GM12865 (cell line): Measurements from ENCODE around the gene FHL3.
"Not testable (repeated sequence)": the region's sequence is repeated elsewhere in the genome, so short reads cannot be mapped to it uniquely, and the experiment has no call there.

ENCODE experiments used
- DNase-seq: peaks from one replicate; pipeline ENCODE4 v3.0.0; 2010; ENCODE audit warnings: low read depth
- H3K4me3 ChIP-seq: 2 replicates; pipeline ENCODE4 v1.5.1; 2011; ENCODE audit warnings: mild to moderate bottlenecking, low read depth, low read length, control low read depth
- CTCF ChIP-seq: IDR thresholded peaks from 2 replicates; pipeline ENCODE4 v1.5.1; 2011; ENCODE audit warnings: low read length, control low read depth, low read depth, inconsistent platforms; ENCODE audit not compliant: insufficient read depth; ENCODE audit errors: missing control alignments

The FHL3 gene

GRCh38 chr1:37965301-37965700 lies 40.0 kb downstream of the FHL3 start:
- no peak overlapping the region for H3K4me3 ChIP-seq
- DNase-seq = no peak
- TF ChIP-seq CTCF = no peak

GRCh38 chr1:37964106-37964505 lies 41.2 kb downstream of the FHL3 start:
- not testable (repeated sequence) for DNase-seq, H3K4me3 ChIP-seq

- DNase-seq = no peak
- H3K4me3 ChIP-seq = no peak overlapping the region
- no peak for TF ChIP-seq CTCF
Measured at GRCh38 chr1:37958690-37959089, 46.6 kb downstream of the FHL3 start.

- no peak for DNase-seq
- H3K4me3 ChIP-seq = no peak overlapping the region
- TF ChIP-seq CTCF = no peak
Measured at GRCh38 chr1:37955685-37956084, 49.6 kb downstream of the FHL3 start.

- TF ChIP-seq CTCF = no peak
- no peak for DNase-seq
- H3K4me3 ChIP-seq = no peak overlapping the region
Measured at GRCh38 chr1:37954316-37954971, 50.9 kb downstream of the FHL3 start.

- no peak overlapping the region for H3K4me3 ChIP-seq
- DNase-seq = no peak
- no peak for TF ChIP-seq CTCF
Measured at GRCh38 chr1:37952738-37953137, 52.6 kb downstream of the FHL3 start.

GRCh38 chr1:37951783-37952624 lies 53.3 kb downstream of the FHL3 start:
- H3K4me3 ChIP-seq = no peak overlapping the region
- no peak for TF ChIP-seq CTCF
- DNase-seq = no peak
